Body of pancreas (tissue), 4 donors: ENCODE results near the gene PDE2A. TPM values are rescaled to one million over a fixed set of nuclear protein-coding genes. Genes with fewer than 3 reads are reported as not detected.

Experiments used
- ATAC-seq: fragments of 150-250 bp; one replicate; pipeline ENCODE4 v1.9.1; 2016
- DNase-seq, 4 donors: peaks; one replicate each; pipeline ENCODE4 v3.0.0-alpha.2; 2019
- H3K27ac ChIP-seq, 4 donors: fragments of 200-600 bp; sonication (generic); 1 replicate in 3 of 4; 2 replicates in 1 of 4; pipeline versions ENCODE4 v1.5.1 to v1.6.1; 2016 to 2019; ENCODE audit warnings: mild to moderate bottlenecking in 1 of 4, mixed read lengths in 1 of 4, moderate library complexity in 1 of 4
- H3K27me3 ChIP-seq, 2 donors: fragments of 200-600 bp; sonication (generic); one replicate each; pipeline ENCODE4 v1.6.0; 2016; ENCODE audit warnings: mild to moderate bottlenecking in 1 of 2
- H3K36me3 ChIP-seq, 2 donors: fragments of 200-600 bp; sonication (generic); replicated peaks in 1 of 2; 2 replicates each; pipeline ENCODE4 v1.5.1; 2016; ENCODE audit warnings: low read depth in 2 of 2; ENCODE audit not compliant: insufficient read depth in 1 of 2
- H3K4me1 ChIP-seq: fragments of 200-600 bp; sonication (generic); one replicate; pipeline ENCODE4 v1.6.0; 2016
- H3K4me3 ChIP-seq, 2 donors: fragments of 200-600 bp; sonication (generic); 1 replicate in 1 of 2; 2 replicates in 1 of 2; pipeline ENCODE4 v1.5.1; 2016 to 2019
- H3K9me3 ChIP-seq, 3 donors: fragments of 200-600 bp; sonication (generic); 1 replicate in 2 of 3; 2 replicates in 1 of 3; pipeline ENCODE4 v1.5.1; 2016
- CTCF ChIP-seq, 7 experiments: fragments of 450-650 bp in 4 of 7; fragments of 200-600 bp in 3 of 7; sonication (generic) in 3 of 7; IDR thresholded peaks; one replicate each; pipeline ENCODE4 v1.5.1; 2016 to 2019; ENCODE audit warnings: antibody characterized with exemption in 7 of 7
- POLR2A ChIP-seq, 3 donors: fragments of 450-650 bp; IDR thresholded peaks; one replicate each; pipeline ENCODE4 v1.6.1; 2016; ENCODE audit warnings: antibody characterized with exemption in 3 of 3, mild to moderate bottlenecking in 2 of 3
- WGBS, 2 donors: methylation state at CpG; one replicate each; pipeline ENCODE4 v1.1.5; 2017; 5-methylcytosine and 5-hydroxymethylcytosine counted together
- intact Hi-C: fragments of 100-400 bp; cut with DNase I; formaldehyde crosslinking; loops from one replicate; pipeline ENCODE4 v1.15.1; 2023
- total RNA-seq, 2 donors: library from RNA; depleted of rRNA; stranded (reverse); fragments of >200 nt; gene quantifications; one replicate each; pipeline ENCODE4 v1.1.0, GENCODE V29; 2016

PDE2A gene
- total RNA-seq, 2 donors from 2014 or later = 7.0 to 29.3 TPM

GRCh38 chr11:72704028-72704782 is 30.0 kb upstream of the PDE2A start:
- H3K27ac ChIP-seq = no peak overlapping the region
- H3K27me3 ChIP-seq = no peaks in the 10 kb centered on the region
- DNase-seq (no peak), ATAC-seq (no peak)
- peaks cover 0 to 36% of the 10 kb centered on the region in 2 donors for H3K36me3 ChIP-seq
- H3K4me1 ChIP-seq = no peaks in the 10 kb centered on the region
- H3K9me3 ChIP-seq = no peaks in the 10 kb centered on the region
- 83% methylated on average over 8 to 13 of the region's 13 CpGs for whole genome bisulfite sequencing, 2 donors
- no peak overlapping the region for H3K4me3 ChIP-seq
- intact Hi-C loops = no loop called here
- no peak for TF ChIP-seq CTCF (IDR thresholded peaks at IDR 0.05)
- no peak for TF ChIP-seq POLR2A (IDR thresholded peaks at IDR 0.05)

GRCh38 chr11:72703267-72704008 is 29.2 kb upstream of the PDE2A start:
- H3K4me1 ChIP-seq = no peaks in the 10 kb centered on the region
- H3K27ac ChIP-seq = no peak overlapping the region
- peaks cover 0 to 33% of the 10 kb centered on the region in 2 donors for H3K36me3 ChIP-seq
- no peaks in the 10 kb centered on the region for H3K9me3 ChIP-seq
- H3K4me3 ChIP-seq = no peak overlapping the region
- H3K27me3 ChIP-seq = no peaks in the 10 kb centered on the region
- TF ChIP-seq CTCF (IDR thresholded peaks at IDR 0.05) (no peak), POLR2A (IDR thresholded peaks at IDR 0.05) (no peak)
- peak in 1 of 4 donors; percentile 30 for DNase-seq
- 78 to 84% methylated on average over 4 to 10 of the region's 11 CpGs for WGBS, 2 donors
- intact Hi-C loops = no loop called here
- peak; percentile 17 for ATAC-seq

GRCh38 chr11:72702577-72703241 is 28.5 kb upstream of the PDE2A start:
- Histone ChIP-seq H3K9me3 (no peaks in the 10 kb centered on the region), H3K4me1 (no peaks in the 10 kb centered on the region), H3K4me3 (no peak overlapping the region), H3K27ac (no peak overlapping the region), H3K36me3 (peaks cover 0 to 33% of the 10 kb centered on the region in 2 donors), H3K27me3 (no peaks in the 10 kb centered on the region)
- intact Hi-C loops = no loop called here
- TF ChIP-seq CTCF (IDR thresholded peaks at IDR 0.05) (no peak), POLR2A (IDR thresholded peaks at IDR 0.05) (no peak)
- WGBS, 2 donors = 80 to 87% methylated on average over 14 to 15 of the region's 15 CpGs
- ATAC-seq (no peak), DNase-seq (no peak)

- no peak for DNase-seq
- no peak for ATAC-seq
- WGBS, 2 donors = 89% methylated on average over 7 of the region's 7 CpGs; no CpG with 5 or more reads in 1 of the 2 donors
These were observed 27.9 kb upstream of the PDE2A start for GRCh38 chr11:72702096-72702495.

More at GRCh38 chr11:72702096-72702495, 27.9 kb upstream of the PDE2A start:
- intact Hi-C loops = no loop called here
- TF ChIP-seq CTCF (IDR thresholded peaks at IDR 0.05) = no peak
- TF ChIP-seq POLR2A (IDR thresholded peaks at IDR 0.05) = no peak
- Histone ChIP-seq H3K36me3 (peaks cover 0 to 36% of the 10 kb centered on the region in 2 donors), H3K27me3 (no peaks in the 10 kb centered on the region), H3K4me1 (no peaks in the 10 kb centered on the region), H3K4me3 (no peak overlapping the region), H3K27ac (no peak overlapping the region), H3K9me3 (no peaks in the 10 kb centered on the region)
